Psoas muscle (tissue), 8 donors: ENCODE results near the gene OPRD1. TPM values are rescaled to one million over a fixed set of nuclear protein-coding genes. Genes with fewer than 3 reads are reported as not detected.
"Not testable (repeated sequence)": the region's sequence is repeated elsewhere in the genome, so short reads cannot be mapped to it uniquely, and the experiment has no call there.

Experiments used
- ATAC-seq, 4 donors: fragments of 200-7000 bp; cut with Tn5 transposase; one replicate each; pipeline ENCODE4 v1.9.1; 2020; ENCODE audit warnings: moderate library complexity in 3 of 4, mild to moderate bottlenecking in 2 of 4
- DNase-seq, 2 donors: peaks; one replicate each; pipeline ENCODE4 v3.0.0-alpha.2; 2020
- H3K27ac ChIP-seq: fragments of 200-600 bp; one replicate; pipeline ENCODE4 v1.8.0; 2022
- H3K27me3 ChIP-seq, 3 donors: fragments of 200-600 bp in 1 of 3; one replicate each; pipeline versions ENCODE4 v1.6.1 to v1.8.0; 2013 to 2022; ENCODE audit warnings: low read length in 2 of 3, mild to moderate bottlenecking in 2 of 3, moderate library complexity in 1 of 3; ENCODE audit not compliant: insufficient read depth in 3 of 3
- H3K36me3 ChIP-seq, 2 donors: fragments of 200-600 bp in 1 of 2; one replicate each; pipeline versions ENCODE4 v1.6.1 to v1.8.0; 2013 to 2022; ENCODE audit warnings: low read depth in 1 of 2, mild to moderate bottlenecking in 1 of 2, moderate library complexity in 1 of 2; ENCODE audit not compliant: insufficient read depth in 1 of 2
- H3K4me1 ChIP-seq: fragments of 200-600 bp; one replicate; pipeline ENCODE4 v1.8.0; 2022
- H3K4me3 ChIP-seq: fragments of 200-600 bp; one replicate; pipeline ENCODE4 v1.8.0; 2022; ENCODE audit warnings: mild to moderate bottlenecking
- H3K9me3 ChIP-seq: fragments of 200-600 bp; one replicate; pipeline ENCODE4 v1.8.0; 2022
- CTCF ChIP-seq: fragments of 200-600 bp; IDR thresholded peaks from one replicate; pipeline ENCODE4 v1.8.0; 2022; ENCODE audit warnings: antibody characterized with exemption
- WGBS, 3 donors: extraction: QIAGEN DNeasy Blood & Tissue Kit; methylation state at CpG; one replicate each; pipeline versions ENCODE4 v1.1.6 to v1.1.7; 2013; 5-methylcytosine and 5-hydroxymethylcytosine counted together
- intact Hi-C, 2 donors: fragments of 100-400 bp; cut with DNase I; formaldehyde crosslinking; loops; one replicate each; pipeline versions ENCODE4 v1.11.0 to v1.14.2; 2022
- long read RNA-seq, 2 donors: library from polyadenylated mRNA; unstranded; transcript quantifications; one replicate each; pipeline ENCODE4 v2.0.0, GENCODE V29; 2021
- polyA plus RNA-seq, 3 donors: library from polyadenylated mRNA; stranded (reverse); fragments of 200-250 nt; gene quantifications; one replicate each; pipeline ENCODE4 v1.2.3, GENCODE V29; 2013
- total RNA-seq, 4 donors: library from RNA; stranded (reverse); fragmentation: NEBNext Ultra II Directional in 2 of 4; extraction: Animal tissue kit (Norgen Biotek cat#: 25700) in 2 of 4; gene quantifications; one replicate each; pipeline versions ENCODE4 v1.2.1 to v1.2.4, GENCODE V29; 2021 to 2023
- donor health status: healthy with polysubstance abuse.
- donor health status: DM: no; HTN: no; CAD: no; lungs with moderate emphysema.
- donor health status: Bipolar disorder and iron deficiency.
- donor health status: healthy.
- donor health status: DM: yes; HTN: yes; CAD: no.
- donor health status: DM: no; HTN: no; CAD: no.
- donor health status: DM: no; HTN: no; CAD: no.
- donor health status: DM: yes; HTN: yes; CAD: no.

OPRD1 gene
- total RNA-seq (under 1 TPM in 2 of 4 donors, not detected in 2; 0.02 to 0.07 TPM), polyA plus RNA-seq (under 1 TPM in 2 of 3 donors, not detected in 1; 0.03 to 0.12 TPM)
- long read RNA-seq, donor 1, result 0 reads
- long read RNA-seq, donor 2, result 0 reads

- no peak within 1 kb of the TSS for H3K4me3 ChIP-seq
- H3K27me3 ChIP-seq, result peaks cover 4 to 54% (median 10%) of the 10 kb centered on the region in 3 donors
- WGBS, 3 donors, result 3 to 5% (median 3%) methylated on average over 45 to 108 of the region's 108 CpGs
- no peak within 1 kb of the TSS for H3K27ac ChIP-seq
- H3K36me3 ChIP-seq, result no peaks in the 10 kb centered on the region
- DNase-seq, result no peak
- ATAC-seq, result no peak
- H3K4me1 ChIP-seq, result no peaks in the 10 kb centered on the region
- H3K9me3 ChIP-seq, result no peaks in the 10 kb centered on the region
- TF ChIP-seq CTCF, result no peak
- intact Hi-C loops, result no loop called here
Observed at GRCh38 chr1:28811766-28812668, at the start of gene OPRD1. Gene OPRD1 (plus strand): TSS chr1:28812170. CDS start chr1:28812384, 214 bp downstream.

DNA sequence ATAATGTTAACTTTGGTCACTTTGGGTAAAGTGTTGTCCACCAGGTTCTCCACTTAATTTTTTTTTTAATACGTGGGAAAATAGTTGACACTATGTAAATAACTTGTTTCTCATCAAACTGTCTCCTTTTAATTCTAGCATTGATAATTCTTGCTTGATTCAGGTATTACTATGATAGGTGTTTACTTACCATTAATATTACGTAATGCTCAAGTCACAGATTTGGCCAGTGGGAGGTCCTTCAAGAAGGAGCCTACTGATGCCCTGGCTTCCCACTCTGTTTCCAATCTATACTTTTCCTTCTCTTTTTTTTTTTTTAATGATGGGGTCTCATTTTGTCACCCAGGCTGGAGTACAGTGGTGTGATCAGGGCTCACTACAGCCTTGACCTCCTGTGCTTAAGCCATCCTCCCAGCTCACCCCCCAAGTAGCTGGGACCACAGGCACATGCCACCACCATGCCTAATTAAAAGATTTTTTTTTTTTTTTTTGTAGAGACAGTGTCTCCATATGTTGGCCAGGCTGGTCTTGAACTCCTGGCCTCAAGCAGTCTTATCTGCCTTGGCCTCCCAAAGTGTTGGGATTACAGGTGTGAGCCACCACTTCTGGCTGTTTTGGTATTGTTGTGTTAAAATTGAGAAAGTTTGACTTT, 45.3 kb upstream of the OPRD1 start:
- intact Hi-C loops, result no loop called here
- H3K27me3 ChIP-seq, result no peaks in the 10 kb centered on the region
- H3K36me3 ChIP-seq, result peaks cover 7 to 47% of the 10 kb centered on the region in 2 donors
- H3K4me3 ChIP-seq, result no peak overlapping the region
- DNase-seq (no peak), ATAC-seq (no peak)
- 92 to 99% (median 95%) methylated on average over 2 of the region's 2 CpGs for WGBS, 3 donors
- no peak for TF ChIP-seq CTCF
- no peaks in the 10 kb centered on the region for H3K9me3 ChIP-seq
- no peak overlapping the region for H3K27ac ChIP-seq
- peaks cover 10% of the 10 kb centered on the region for H3K4me1 ChIP-seq

DNA sequence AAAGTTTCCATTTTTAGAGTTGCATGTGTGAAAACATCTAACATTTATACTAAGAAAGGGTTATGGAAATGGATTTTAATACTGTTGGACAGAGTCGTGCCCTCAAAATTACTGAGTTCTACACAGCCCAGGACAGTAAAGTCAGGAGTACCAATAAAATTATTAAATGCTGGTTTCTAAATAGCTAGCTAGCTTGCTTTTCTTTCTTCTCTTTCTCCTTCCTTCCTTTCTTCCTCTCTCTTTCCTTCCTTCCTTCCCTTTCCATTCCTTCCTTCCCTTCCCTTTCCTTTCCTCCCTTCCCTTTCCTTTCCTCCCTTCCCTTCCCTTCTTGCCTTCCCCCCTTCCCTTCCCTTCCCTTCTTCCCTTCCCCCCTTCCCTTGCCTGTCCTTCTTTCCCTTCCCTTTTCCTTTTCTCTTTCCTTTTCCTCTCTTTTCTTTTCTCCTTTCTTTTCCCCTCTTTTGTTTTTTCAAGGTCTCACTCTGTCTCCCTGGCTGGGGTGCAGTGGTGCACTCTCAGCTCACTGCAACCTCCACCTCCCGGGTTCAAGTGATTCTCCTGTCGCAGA, 41.3 kb upstream of the OPRD1 start:
- intact Hi-C loops, result no loop called here
- peaks cover 10% of the 10 kb centered on the region for H3K4me1 ChIP-seq
- ATAC-seq (no peak), DNase-seq (no peak)
- no peak overlapping the region for H3K4me3 ChIP-seq
- WGBS, 3 donors, result 91 to 98% (median 95%) methylated on average over 3 of the region's 3 CpGs
- no peak for TF ChIP-seq CTCF
- H3K9me3 ChIP-seq, result no peaks in the 10 kb centered on the region
- H3K27me3 ChIP-seq, result no peaks in the 10 kb centered on the region
- H3K27ac ChIP-seq, result no peak overlapping the region
- H3K36me3 ChIP-seq, result peaks cover 7 to 51% of the 10 kb centered on the region in 2 donors

GRCh38 chr1:28771921-28772320, 40.0 kb upstream of the OPRD1 start:
- H3K4me3 ChIP-seq, intact Hi-C loops: not testable (repeated sequence)
- H3K36me3 ChIP-seq, result peaks cover 5 to 46% of the 10 kb centered on the region in 2 donors

GRCh38 chr1:28773105-28773504, 38.9 kb upstream of the OPRD1 start:
- 86 to 93% (median 92%) methylated on average over 3 of the region's 3 CpGs for WGBS, 3 donors
- Histone ChIP-seq H3K27ac (no peak overlapping the region), H3K9me3 (no peaks in the 10 kb centered on the region), H3K4me1 (peaks cover 10% of the 10 kb centered on the region), H3K27me3 (no peaks in the 10 kb centered on the region), H3K36me3 (peaks cover 4 to 46% of the 10 kb centered on the region in 2 donors), H3K4me3 (no peak overlapping the region)
- intact Hi-C loops, result no loop called here
- TF ChIP-seq CTCF, result no peak
- ATAC-seq, result no peak
- DNase-seq, result no peak

More at GRCh38 chr1:28771921-28772320, 40.0 kb upstream of the OPRD1 start:
- not testable (repeated sequence) for H3K27me3 ChIP-seq, H3K4me1 ChIP-seq, DNase-seq, H3K27ac ChIP-seq, ATAC-seq, H3K9me3 ChIP-seq
- WGBS, 3 donors, result 88 to 92% (median 92%) methylated on average over 10 of the region's 10 CpGs
